Activated T-cell treated with anti-CD3 and anti-CD28 coated beads, Interleukin-2, amount 50 U/mL, for 4 hours (primary cell): ENCODE results near the gene CHN1. TPM values are rescaled to one million over a fixed set of nuclear protein-coding genes. Genes with fewer than 3 reads are reported as not detected.

Experiments used
- ATAC-seq, 2 donors: fragments of 200-7000 bp; cut with Tn5 transposase; one replicate each; pipeline ENCODE4 v1.10.0; 2021
- DNase-seq: peaks from one replicate; pipeline ENCODE4 v3.0.0-alpha.2; 2020
- H3K27me3 Mint-ChIP-seq: one replicate; pipeline ENCODE4 v1.8.0; 2021; ENCODE audit warnings: low read depth, mixed read lengths
- H3K36me3 Mint-ChIP-seq: one replicate; pipeline ENCODE4 v1.8.0; 2022; ENCODE audit warnings: mixed read lengths; ENCODE audit not compliant: insufficient read depth
- H3K4me1 Mint-ChIP-seq: one replicate; pipeline ENCODE4 v1.8.0; 2021; ENCODE audit warnings: low read depth, mixed read lengths
- H3K4me3 Mint-ChIP-seq: one replicate; pipeline ENCODE4 v1.8.0; 2021; ENCODE audit warnings: mild to moderate bottlenecking, moderate library complexity, mixed read lengths
- H3K9me3 Mint-ChIP-seq: one replicate; pipeline ENCODE4 v1.8.0; 2021; ENCODE audit warnings: mixed read lengths
- total RNA-seq, 3 donors: library from RNA; stranded (reverse); gene quantifications; one replicate each; pipeline ENCODE4 v1.2.1, GENCODE V29; 2021

Gene CHN1
- total RNA-seq, 3 donors from 2014 or later, result 3.2 to 7.5 (median 6.9) TPM

DNA sequence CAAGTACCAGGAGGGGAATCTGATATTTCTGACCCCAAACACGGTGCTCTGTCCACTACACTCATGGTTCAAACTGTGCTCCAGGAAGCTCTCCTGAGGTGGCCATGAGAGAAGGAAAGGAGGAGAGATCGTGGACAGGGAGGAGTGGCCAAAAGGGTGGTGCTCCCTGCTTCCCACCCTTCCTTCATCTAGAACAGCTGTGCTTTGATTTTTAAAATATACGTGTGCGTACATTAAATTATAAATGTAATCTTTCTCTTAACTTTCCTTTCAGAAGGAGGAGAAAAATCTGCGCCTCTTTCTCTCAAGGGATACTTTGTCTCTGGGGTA, 232.7 kb downstream of the CHN1 start:
- DNase-seq (no peak), ATAC-seq (no peak)
- Mint-ChIP-seq H3K9me3 (no peaks in the 10 kb centered on the region), H3K36me3 (no peaks in the 10 kb centered on the region), H3K27me3 (peaks cover 2% of the 10 kb centered on the region), H3K4me3 (no peak overlapping the region), H3K4me1 (peaks cover 15% of the 10 kb centered on the region)

DNA sequence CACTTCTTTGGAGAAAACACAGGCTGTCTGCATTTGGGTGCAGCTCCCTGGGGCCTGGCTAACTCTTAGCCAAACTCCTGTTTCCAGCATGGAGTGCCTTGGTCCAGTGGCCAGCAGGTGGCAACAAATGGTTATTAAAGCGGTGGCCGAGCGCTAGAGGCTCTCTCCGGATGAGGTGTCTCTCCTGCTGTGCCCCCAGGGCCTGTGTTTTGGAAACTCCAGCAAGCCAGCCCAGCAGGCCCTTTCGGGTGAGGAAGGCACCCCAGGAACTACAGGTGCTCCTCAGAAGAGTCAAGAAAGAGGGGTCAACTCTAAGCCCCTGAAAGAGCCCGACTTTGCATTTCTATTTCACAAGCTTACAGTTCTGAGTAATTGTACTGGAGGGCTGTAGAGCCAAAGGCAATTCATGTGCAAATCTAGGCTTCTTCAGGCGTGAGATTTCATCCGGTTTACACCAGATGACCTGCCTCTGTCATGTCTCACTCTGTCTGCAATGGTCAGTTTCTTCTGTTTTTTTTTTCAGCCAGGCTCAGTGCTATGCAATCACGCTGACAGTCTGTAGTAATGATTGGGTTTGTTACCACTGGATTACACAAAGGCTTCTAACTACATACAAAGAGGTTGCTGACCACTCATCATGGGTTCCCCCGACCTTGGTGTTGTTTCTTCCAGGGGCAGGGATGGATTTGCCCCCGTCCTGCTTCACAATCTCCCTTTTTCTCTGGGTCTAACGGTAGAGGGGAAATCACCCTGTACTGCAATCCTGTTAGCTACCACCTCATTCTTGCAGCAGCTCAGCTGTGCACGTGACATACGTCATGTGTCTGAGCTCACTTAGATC, 233.3 kb downstream of the CHN1 start:
- Mint-ChIP-seq H3K4me1 (peaks cover 12% of the 10 kb centered on the region), H3K27me3 (peaks cover 2% of the 10 kb centered on the region), H3K36me3 (no peaks in the 10 kb centered on the region), H3K9me3 (no peaks in the 10 kb centered on the region), H3K4me3 (no peak overlapping the region)
- ATAC-seq, result peak; percentile 57 to 72
- peak; percentile 28 for DNase-seq

- ATAC-seq (no peak), DNase-seq (no peak)
- Mint-ChIP-seq H3K27me3 (peaks cover 2% of the 10 kb centered on the region), H3K36me3 (no peaks in the 10 kb centered on the region), H3K4me3 (no peak overlapping the region), H3K4me1 (peaks cover 8% of the 10 kb centered on the region), H3K9me3 (no peaks in the 10 kb centered on the region)
Observed at GRCh38 chr2:174771136-174771535, 234.0 kb downstream of the CHN1 start.

DNA sequence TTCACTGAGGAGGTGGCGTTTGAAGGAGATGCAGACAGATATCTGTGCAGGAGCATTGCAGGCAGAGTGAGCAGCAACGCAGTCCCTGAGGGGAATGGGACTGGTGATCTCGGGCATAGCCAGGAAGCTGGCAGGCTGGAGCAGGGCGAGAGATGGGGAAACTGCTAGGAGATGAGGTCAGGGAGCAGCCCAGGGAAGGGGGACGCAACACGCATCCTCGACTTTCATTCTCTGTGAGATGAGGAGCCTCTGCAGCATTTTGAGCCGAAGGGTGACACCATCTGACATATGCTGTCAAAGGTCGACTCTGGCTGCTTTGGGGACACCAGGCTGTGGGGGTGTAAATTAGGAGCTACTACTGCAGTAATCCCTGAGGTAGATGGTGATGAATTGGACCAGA, 236.6 kb downstream of the CHN1 start:
- peaks cover 6% of the 10 kb centered on the region for H3K27me3 Mint-ChIP-seq
- no peaks in the 10 kb centered on the region for H3K4me1 Mint-ChIP-seq
- H3K4me3 Mint-ChIP-seq, result no peak overlapping the region
- DNase-seq (no peak), ATAC-seq (no peak)
- H3K9me3 Mint-ChIP-seq, result no peaks in the 10 kb centered on the region
- no peaks in the 10 kb centered on the region for H3K36me3 Mint-ChIP-seq

DNA sequence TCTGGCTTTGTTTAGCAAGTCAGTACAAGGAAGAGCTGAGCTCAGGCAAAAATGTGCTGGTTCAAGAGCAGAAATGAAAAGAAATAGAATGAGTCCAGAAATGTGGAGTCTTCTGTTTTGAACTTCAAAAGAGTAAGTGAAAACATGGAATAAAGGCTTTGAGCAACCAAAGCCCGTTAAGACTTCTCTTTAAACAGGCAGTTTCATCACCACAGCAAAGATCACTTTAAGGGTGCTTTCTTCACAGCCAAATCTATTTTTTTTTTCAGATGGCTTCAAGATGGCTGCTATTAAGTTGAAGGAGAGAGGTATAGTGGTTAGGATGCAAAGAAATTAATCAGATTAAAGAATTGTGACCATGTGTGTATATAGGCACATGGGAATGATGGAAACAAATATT, 238.9 kb downstream of the CHN1 start:
- ATAC-seq (no peak), DNase-seq (no peak)
- Mint-ChIP-seq H3K27me3 (peaks cover 6% of the 10 kb centered on the region), H3K4me1 (peaks cover 3% of the 10 kb centered on the region), H3K36me3 (no peaks in the 10 kb centered on the region), H3K9me3 (no peaks in the 10 kb centered on the region), H3K4me3 (no peak overlapping the region)

DNA sequence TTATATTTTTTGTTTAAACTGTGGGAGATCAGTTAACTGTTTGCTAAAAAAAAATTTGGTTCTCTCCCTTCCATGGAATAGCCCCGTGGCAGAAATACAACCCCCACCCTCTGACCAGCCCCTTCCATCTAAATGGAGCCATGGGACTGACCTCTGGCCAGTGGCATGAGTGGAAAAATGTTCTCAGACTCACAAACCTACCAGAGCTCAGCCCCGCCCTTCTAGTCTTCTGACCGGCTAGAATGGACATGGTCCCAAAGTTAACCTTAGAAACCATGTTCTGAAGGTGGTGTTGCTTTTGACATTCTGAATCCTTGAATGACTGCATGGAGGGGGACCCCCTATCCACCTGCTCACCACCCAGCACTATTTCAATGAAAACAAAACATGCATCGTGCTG, 239.6 kb downstream of the CHN1 start:
- no peaks in the 10 kb centered on the region for H3K9me3 Mint-ChIP-seq
- DNase-seq (no peak), ATAC-seq (no peak)
- H3K27me3 Mint-ChIP-seq, result peaks cover 6% of the 10 kb centered on the region
- no peaks in the 10 kb centered on the region for H3K36me3 Mint-ChIP-seq
- no peak overlapping the region for H3K4me3 Mint-ChIP-seq
- peaks cover 3% of the 10 kb centered on the region for H3K4me1 Mint-ChIP-seq

GRCh38 chr2:174764280-174765255, 240.6 kb downstream of the CHN1 start, which contains the start of gene CHRNA1:
Gene CHRNA1 (minus strand): TSS chr2:174764472. CDS start chr2:174764394, 78 bp downstream.
- Mint-ChIP-seq H3K4me3 (no peak within 1 kb of the TSS), H3K36me3 (no peaks in the 10 kb centered on the region), H3K27me3 (peaks cover 6% of the 10 kb centered on the region), H3K9me3 (no peaks in the 10 kb centered on the region), H3K4me1 (peaks cover 3% of the 10 kb centered on the region)
- DNase-seq (no peak), ATAC-seq (peak in 1 of 2 donors; percentile 18)

DNA sequence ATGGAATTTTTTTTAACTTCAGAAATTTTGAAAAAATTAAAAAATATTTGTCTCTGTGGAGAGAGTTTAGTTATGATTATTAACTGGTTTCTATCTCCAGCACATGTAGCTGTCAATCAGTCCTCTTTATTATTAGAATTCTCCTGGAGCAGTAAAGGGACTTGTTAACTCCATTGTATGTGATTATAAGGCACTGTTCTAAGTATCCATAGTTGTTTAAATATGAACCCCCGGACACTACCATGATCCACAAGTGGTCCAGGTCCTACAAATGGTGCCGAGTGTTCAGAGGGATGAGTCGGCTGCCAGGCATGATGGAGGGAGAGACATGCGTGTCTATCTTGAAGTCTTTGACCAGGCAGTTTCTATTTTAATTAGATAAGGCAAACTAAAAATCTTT, 241.4 kb downstream of the CHN1 start:
- ATAC-seq, result no peak
- no peak overlapping the region for H3K4me3 Mint-ChIP-seq
- H3K36me3 Mint-ChIP-seq, result no peaks in the 10 kb centered on the region
- H3K4me1 Mint-ChIP-seq, result peaks cover 3% of the 10 kb centered on the region
- no peaks in the 10 kb centered on the region for H3K9me3 Mint-ChIP-seq
- H3K27me3 Mint-ChIP-seq, result peaks cover 6% of the 10 kb centered on the region
- DNase-seq, result no peak

DNA sequence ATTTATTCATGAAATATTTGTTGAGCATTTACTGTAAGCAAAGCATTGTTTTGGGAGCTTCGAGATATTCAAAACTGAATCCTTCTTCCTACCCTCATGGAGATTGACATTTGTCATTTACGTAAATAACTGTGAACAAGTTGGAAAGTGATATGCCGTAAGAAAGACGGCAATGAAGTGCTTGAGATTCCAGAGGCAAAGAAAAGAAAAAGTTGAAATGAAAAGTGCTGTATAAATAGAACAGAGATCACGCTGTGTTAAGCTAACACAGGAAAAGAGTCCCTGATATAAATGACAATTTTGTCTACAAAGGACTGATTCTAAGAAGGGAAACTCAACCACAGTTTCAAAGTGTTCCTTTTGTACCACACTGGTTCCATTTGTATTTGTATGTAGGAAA, 242.7 kb downstream of the CHN1 start:
- DNase-seq (no peak), ATAC-seq (no peak)
- Mint-ChIP-seq H3K27me3 (peaks cover 4% of the 10 kb centered on the region), H3K4me1 (peaks cover 3% of the 10 kb centered on the region), H3K4me3 (no peak overlapping the region), H3K36me3 (no peaks in the 10 kb centered on the region), H3K9me3 (no peaks in the 10 kb centered on the region)

DNA sequence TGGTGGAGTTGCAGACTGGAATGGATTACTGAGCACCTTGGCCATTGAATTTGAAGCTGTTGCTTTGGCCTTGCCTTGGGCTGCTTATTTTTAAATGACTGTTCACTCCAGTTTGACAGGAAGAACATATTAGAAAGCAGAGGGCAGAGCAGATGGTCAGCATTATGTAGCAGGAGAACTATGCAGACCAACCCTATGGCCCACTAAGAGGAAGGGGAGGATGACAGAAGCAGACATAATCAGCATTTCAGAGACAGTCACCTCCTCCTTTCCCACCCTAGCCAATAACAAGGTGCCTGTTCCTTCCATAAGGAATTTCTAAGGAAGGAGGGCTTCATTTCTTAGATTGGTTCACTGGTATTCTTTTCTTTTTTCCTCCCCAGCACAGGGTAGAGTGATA, 243.3 kb downstream of the CHN1 start:
- ATAC-seq, result no peak
- H3K4me3 Mint-ChIP-seq, result no peak overlapping the region
- peaks cover 4% of the 10 kb centered on the region for H3K27me3 Mint-ChIP-seq

GRCh38 chr2:174760845-174761473, 244.2 kb downstream of the CHN1 start:
- no peak overlapping the region for H3K4me3 Mint-ChIP-seq
- H3K9me3 Mint-ChIP-seq, result no peaks in the 10 kb centered on the region
- peaks cover 4% of the 10 kb centered on the region for H3K27me3 Mint-ChIP-seq
- no peak for DNase-seq
- no peaks in the 10 kb centered on the region for H3K36me3 Mint-ChIP-seq
- no peak for ATAC-seq
- H3K4me1 Mint-ChIP-seq, result peaks cover 3% of the 10 kb centered on the region

More for the DNA sequence above, 243.3 kb downstream of the CHN1 start:
- Mint-ChIP-seq H3K9me3 (no peaks in the 10 kb centered on the region), H3K4me1 (peaks cover 3% of the 10 kb centered on the region), H3K36me3 (no peaks in the 10 kb centered on the region)
- DNase-seq, result no peak

DNA sequence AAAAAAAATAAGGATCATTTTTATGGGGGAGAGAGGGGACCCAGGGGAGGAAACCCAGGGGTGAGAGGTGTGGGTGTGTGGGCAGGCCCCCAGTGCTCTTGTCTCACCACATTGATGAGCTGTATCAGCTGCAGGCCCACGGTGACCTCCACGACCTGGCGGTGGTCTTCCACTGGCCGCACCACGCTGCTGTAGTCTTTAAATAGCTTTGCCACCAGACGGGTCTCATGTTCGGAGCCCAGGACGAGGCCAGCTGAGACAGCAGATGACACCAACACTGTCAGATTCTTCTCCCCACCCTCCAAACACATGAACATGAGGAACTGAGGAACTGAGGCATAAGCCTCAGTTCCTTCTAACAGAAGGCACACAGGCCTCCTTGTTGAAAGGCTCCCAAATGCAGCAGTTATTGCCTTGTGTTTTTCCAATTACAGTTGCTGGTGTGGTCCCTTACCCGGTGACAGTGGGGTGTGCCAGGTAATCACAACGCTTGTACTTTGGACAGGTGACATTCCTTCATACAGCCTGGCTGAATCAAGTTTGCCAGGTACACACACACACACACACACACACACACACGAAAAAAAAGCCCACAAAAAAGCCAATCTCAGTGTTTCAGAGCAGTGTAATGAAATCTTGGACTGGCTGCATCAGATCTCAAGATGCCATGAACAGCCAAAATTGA, 245.7 kb downstream of the CHN1 start:
- H3K27me3 Mint-ChIP-seq, result no peaks in the 10 kb centered on the region
- ATAC-seq, result no peak
- no peak overlapping the region for H3K4me3 Mint-ChIP-seq
- no peaks in the 10 kb centered on the region for H3K9me3 Mint-ChIP-seq
- peaks cover 3% of the 10 kb centered on the region for H3K4me1 Mint-ChIP-seq
- no peaks in the 10 kb centered on the region for H3K36me3 Mint-ChIP-seq
- no peak for DNase-seq

GRCh38 chr2:174756743-174757142, 248.4 kb downstream of the CHN1 start:
- Mint-ChIP-seq H3K9me3 (no peaks in the 10 kb centered on the region), H3K4me1 (peaks cover 19% of the 10 kb centered on the region), H3K4me3 (no peak overlapping the region), H3K36me3 (no peaks in the 10 kb centered on the region), H3K27me3 (no peaks in the 10 kb centered on the region)
- ATAC-seq (no peak), DNase-seq (no peak)
